Heart left ventricle (tissue), 13 donors: ENCODE results near the gene CDC42EP5.

Experiments used
- POLR2A ChIP-seq, 2 donors: fragments of 450-650 bp; IDR thresholded peaks; one replicate each; pipeline ENCODE4 v1.6.1; 2017; ENCODE audit warnings: antibody characterized with exemption in 2 of 2, mild to moderate bottlenecking in 2 of 2, moderate library complexity in 2 of 2
- TF ChIP-seq, protein P1 (sequence below), 12 donors: fragments of 200-600 bp; sonication (generic) in 4 of 12; IDR thresholded peaks; one replicate each; pipeline versions ENCODE4 v1.5.0 to v1.8.0; 2018 to 2022; ENCODE audit warnings: antibody characterized with exemption in 12 of 12, mild to moderate bottlenecking in 5 of 12
- donor health status: ischemic (EF 13 %, LVEDD 7.1; RV severe dilation, severe dysfunction).
- donor health status: DM: no; HTN: yes; CAD: no.
- donor health status: DM: no; HTN: no; CAD: no.
- donor health status: ischemic (EF 25% LVEDD 6.9; RV normal size, moderate dysfunction).
- donor health status: ischemic (EF 25% LVEDD 5.7; RV mildly dilated, moderate dysfunction).
- donor health status: ischemic (EF 35%, LVEDD 5.7; RV mildly dilated, moderate dysfunction).
- donor health status: nonischemic (EF 11% LVEDD 7.7; RV severe dilation, severe dysfunction).
- donor health status: DM: yes; HTN: yes; CAD: no.
- donor health status: PGD.
- donor health status: ischemic (EF 29% LVEDD 5.4; RV normal size, mild dysfunction).
- donor health status: nonischemic (EF 23%, LVEDD 6.1; RV moderate dilation, normal function).

DNA sequence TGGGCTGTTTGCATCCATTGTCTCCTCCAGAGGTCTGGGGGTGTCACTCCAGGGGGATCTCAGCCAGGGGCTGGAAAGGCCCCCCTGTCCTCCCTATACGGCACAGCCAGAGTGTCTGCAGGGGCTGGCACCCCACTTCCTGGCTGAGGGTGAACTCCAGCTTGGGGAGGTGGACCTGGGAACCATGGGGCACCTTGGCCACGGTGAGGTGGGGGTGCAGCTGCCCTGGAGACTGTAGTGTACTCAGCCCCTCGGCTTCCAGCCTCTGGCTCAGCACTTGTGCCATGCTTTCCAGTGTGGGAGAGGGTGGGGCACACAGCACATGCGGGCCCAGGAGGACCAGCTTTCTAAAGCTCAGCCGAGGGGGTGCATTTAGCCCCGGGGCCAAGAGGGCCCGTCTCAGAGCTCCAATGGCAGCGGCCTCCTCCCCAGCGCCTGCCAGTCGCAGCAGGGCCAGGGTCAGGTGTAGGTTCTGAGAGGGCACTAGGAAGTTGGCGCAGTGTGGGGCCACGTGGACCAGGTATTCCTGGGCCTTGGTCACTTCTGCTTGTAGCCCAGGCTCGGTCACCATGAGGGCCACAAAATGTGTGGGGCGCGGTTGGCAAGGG lies 10.9 kb downstream of the CDC42EP5 start:
- TF ChIP-seq, protein P1, sequence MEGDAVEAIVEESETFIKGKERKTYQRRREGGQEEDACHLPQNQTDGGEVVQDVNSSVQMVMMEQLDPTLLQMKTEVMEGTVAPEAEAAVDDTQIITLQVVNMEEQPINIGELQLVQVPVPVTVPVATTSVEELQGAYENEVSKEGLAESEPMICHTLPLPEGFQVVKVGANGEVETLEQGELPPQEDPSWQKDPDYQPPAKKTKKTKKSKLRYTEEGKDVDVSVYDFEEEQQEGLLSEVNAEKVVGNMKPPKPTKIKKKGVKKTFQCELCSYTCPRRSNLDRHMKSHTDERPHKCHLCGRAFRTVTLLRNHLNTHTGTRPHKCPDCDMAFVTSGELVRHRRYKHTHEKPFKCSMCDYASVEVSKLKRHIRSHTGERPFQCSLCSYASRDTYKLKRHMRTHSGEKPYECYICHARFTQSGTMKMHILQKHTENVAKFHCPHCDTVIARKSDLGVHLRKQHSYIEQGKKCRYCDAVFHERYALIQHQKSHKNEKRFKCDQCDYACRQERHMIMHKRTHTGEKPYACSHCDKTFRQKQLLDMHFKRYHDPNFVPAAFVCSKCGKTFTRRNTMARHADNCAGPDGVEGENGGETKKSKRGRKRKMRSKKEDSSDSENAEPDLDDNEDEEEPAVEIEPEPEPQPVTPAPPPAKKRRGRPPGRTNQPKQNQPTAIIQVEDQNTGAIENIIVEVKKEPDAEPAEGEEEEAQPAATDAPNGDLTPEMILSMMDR (IDR thresholded peaks at IDR 0.05), result no peak
- TF ChIP-seq POLR2A (IDR thresholded peaks at IDR 0.05), result no peak
